Measurements from ENCODE around the gene STAT2.

GRCh38 chr12:56299853-56300643 is 59.9 kb downstream of the STAT2 start, which contains the start of gene CS:
- no peak for TF ChIP-seq CTCF (conservative IDR thresholded peaks at IDR 0.05; ENCODE audit: low read length)
- no peak for TF ChIP-seq EZH2phosphoT487 (IDR thresholded peaks at IDR 0.05; ENCODE audit: borderline replicate concordance)

Measured in Loucy (cell line).